Cerebellar nuclear complex (tissue), 1 donor: ENCODE results near the gene HEATR1.
"Not testable (repeated sequence)": the region's sequence is repeated elsewhere in the genome, so short reads cannot be mapped to it uniquely, and the experiment has no call there.

Experiments
- DNase-seq, 2 experiments: peaks; one replicate each; lab custom pipeline; 2025; lab: John Stamatoyannopoulos, UW

The HEATR1 gene

DNA sequence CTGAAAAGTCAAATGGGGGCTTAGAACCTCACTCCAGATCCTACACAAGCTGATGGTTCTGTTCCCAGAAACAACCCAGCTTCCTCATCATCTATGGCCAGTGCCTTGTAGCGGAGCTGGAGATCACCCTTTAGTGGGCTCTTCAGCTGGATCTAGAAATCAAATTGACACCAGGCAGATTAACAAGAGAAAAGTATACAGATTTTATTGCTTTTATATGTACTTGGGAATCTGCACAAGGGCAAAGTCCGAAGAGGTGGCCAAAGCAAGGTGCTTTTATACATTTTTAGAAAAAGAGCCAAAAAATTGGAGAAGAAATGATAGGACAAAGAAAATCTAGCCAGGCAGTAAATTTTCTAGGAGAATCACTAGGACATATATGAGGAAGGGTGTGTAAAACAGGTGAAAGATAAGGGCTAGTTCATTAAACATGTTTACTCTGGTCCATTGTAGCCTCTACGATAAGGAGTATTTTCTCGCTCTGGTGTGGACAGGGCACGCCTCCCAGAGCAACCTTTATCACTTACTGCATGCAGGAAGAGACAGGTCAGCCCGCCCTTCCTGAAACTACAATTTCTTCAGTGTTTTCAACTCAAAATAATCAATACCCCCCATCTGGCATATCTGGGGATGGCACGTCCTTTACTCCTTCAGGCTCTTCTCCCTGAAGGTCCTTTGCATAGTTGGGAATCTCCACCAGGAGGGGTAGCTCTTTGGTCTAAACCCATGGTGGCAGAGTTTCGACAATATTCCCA lies 94.5 kb downstream of the HEATR1 start:
- DNase-seq: no peak

DNA sequence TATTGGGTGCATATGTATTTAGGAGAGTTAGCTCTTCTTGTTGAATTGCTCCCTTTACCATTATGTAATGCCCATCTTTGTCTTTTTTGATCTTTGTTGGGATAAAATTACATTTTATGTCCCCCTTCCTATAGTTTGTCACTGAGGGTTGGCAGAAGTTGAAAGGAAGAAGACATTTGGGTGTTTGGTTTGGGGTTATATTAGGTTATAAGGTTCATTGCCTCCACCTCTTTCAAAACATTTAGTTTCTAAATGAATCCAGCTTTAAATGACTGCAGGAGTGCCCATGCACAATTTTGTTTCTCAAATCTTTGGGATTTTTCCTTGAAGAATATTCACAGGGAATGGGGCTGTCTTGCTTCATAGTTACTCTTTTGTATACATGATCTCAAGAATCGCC lies 95.1 kb downstream of the HEATR1 start:
- no peak for DNase-seq

DNA sequence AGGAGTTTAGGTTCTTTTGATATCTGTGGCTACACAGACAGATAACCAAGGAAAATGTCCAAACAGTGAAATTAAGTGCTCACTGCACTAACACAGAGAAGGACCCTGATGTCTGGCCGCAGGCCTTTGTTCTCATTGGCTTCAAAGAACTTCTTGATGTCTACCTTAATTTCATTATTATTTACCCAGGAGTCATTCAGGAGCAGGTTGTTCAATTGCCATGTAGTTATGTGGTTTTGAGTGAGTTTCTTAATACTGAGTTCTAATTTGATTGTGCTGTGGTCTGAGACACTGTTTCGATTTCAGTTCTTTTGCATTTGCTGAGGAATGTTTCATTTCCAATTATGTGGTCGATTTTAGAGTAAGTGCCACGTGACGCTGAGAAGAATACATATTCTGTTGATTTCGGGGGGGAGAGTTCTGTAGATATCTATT lies 95.7 kb downstream of the HEATR1 start:
- no peak for DNase-seq

GRCh38 chr1:236507022-236507700 lies 97.2 kb downstream of the HEATR1 start:
- DNase-seq: no peak

GRCh38 chr1:236504338-236504737 lies 100.0 kb downstream of the HEATR1 start:
- DNase-seq: not testable (repeated sequence)

- no peak for DNase-seq
Measured at GRCh38 chr1:236502972-236503639, 101.2 kb downstream of the HEATR1 start.

DNA sequence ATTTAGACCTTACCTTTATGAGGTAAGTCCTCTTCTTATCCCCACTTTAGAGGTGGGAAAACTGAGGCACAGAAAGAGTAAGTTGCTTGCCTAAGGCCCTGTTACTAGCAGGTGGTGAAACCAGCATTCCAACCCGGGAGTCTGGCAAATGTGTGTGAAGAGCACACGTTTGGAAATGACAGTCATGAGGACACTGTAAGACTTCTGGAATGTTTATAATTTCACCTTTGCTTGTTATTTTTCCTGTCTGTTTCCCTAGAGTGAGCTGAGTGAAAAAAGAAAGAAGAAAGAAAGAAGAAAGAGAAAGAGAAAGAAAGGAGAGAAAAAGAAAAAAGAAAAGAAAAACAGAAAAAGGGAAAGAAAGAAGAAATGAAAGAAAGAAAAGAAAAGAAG lies 101.7 kb downstream of the HEATR1 start:
- DNase-seq: no peak

DNA sequence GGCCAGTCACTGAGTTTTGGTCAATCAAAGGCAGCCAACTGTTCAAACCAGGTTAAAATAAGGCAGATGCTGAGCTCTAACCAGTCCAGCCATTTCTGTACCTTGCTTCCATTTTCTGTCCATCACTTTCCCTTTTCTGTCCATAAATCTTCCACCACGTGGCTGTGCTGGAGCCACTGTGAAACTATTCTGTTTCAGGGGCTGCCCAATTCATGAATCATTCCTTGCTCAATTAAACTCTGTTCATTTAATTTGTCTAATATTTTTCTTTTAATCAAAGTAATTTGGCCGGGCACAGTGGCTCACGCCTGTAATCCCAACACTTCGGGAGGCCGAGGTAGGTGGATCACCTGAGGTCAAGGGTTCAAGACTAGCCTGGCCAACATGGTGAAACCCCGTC lies 103.2 kb downstream of the HEATR1 start:
- DNase-seq: no peak
